Keratinocyte (primary cell): Measurements from ENCODE around the gene CYP2R1. TPM values are rescaled to one million over a fixed set of nuclear protein-coding genes. Genes with fewer than 3 reads are reported as not detected.

Experiments
- DNase-seq: peaks from one replicate; pipeline ENCODE4 v3.0.0-alpha.2; 2011; ENCODE audit warnings: low read depth, missing footprints, low spot score
- FAIRE-seq: peaks from 2 replicates; lab custom pipeline; 2011; peaks lifted over from hg19 to GRCh38; lab: Jason Lieb, UNC
- H2AFZ ChIP-seq: 2 replicates; pipeline ENCODE4 v1.6.0; 2012; ENCODE audit warnings: low read length, control low read depth, inconsistent platforms; ENCODE audit not compliant: control insufficient read depth
- H3K27ac ChIP-seq: 2 replicates; pipeline ENCODE4 v1.5.1; 2011; ENCODE audit warnings: low read length; ENCODE audit not compliant: control insufficient read depth, insufficient read depth
- H3K27me3 ChIP-seq: 3 replicates; pipeline ENCODE4 v1.6.0; 2011; ENCODE audit warnings: low read length; ENCODE audit not compliant: control insufficient read depth, insufficient read depth; ENCODE audit errors: extremely low read depth
- H3K36me3 ChIP-seq, 2 experiments: 2 replicates in 1 of 2; 3 replicates in 1 of 2; pipeline ENCODE4 v1.5.1; 2011; ENCODE audit warnings: low read length in 2 of 2, mild to moderate bottlenecking in 1 of 2; ENCODE audit not compliant: control insufficient read depth in 2 of 2, insufficient read depth in 2 of 2; ENCODE audit errors: extremely low read depth in 1 of 2
- H3K4me1 ChIP-seq: 3 replicates; pipeline ENCODE4 v1.5.1; 2011; ENCODE audit warnings: low read length; ENCODE audit not compliant: control insufficient read depth, insufficient read depth; ENCODE audit errors: extremely low read depth
- H3K4me2 ChIP-seq: 3 replicates; pipeline ENCODE4 v1.6.0; 2011; ENCODE audit warnings: low read depth, low read length; ENCODE audit not compliant: control insufficient read depth, insufficient read depth; ENCODE audit errors: extremely low read depth
- H3K4me3 ChIP-seq, 3 experiments: fragments of 200-600 bp in 1 of 3; sonication (generic) in 1 of 3; 2 replicates in 2 of 3; 3 replicates in 1 of 3; pipeline ENCODE4 v1.5.1; 2011 to 2016; ENCODE audit warnings: low read length in 3 of 3, mild to moderate bottlenecking in 3 of 3, control low read depth in 2 of 3, inconsistent platforms in 1 of 3, low read depth in 1 of 3, mixed read lengths in 1 of 3, mixed run types in 1 of 3, moderate library complexity in 1 of 3; ENCODE audit not compliant: control insufficient read depth in 2 of 3, insufficient read depth in 2 of 3; ENCODE audit errors: extremely low read depth in 1 of 3
- H3K79me2 ChIP-seq: 2 replicates; pipeline ENCODE4 v1.6.0; 2012; ENCODE audit warnings: low read length; ENCODE audit not compliant: control insufficient read depth, insufficient read depth
- H3K9ac ChIP-seq: 3 replicates; pipeline ENCODE4 v1.6.0; 2011; ENCODE audit warnings: low read length; ENCODE audit not compliant: control insufficient read depth, insufficient read depth; ENCODE audit errors: extremely low read depth
- H3K9me1 ChIP-seq: 3 replicates; pipeline ENCODE4 v1.6.0; 2011; ENCODE audit warnings: low read length; ENCODE audit not compliant: control insufficient read depth, insufficient read depth; ENCODE audit errors: extremely low read depth
- H3K9me3 ChIP-seq: 2 replicates; pipeline ENCODE4 v1.5.1; 2012; ENCODE audit warnings: low read depth, low read length; ENCODE audit not compliant: control insufficient read depth
- H4K20me1 ChIP-seq: 3 replicates; pipeline ENCODE4 v1.6.0; 2011; ENCODE audit warnings: low read length; ENCODE audit not compliant: control insufficient read depth, insufficient read depth; ENCODE audit errors: extremely low read depth
- EZH2 ChIP-seq: IDR thresholded peaks from one replicate; pipeline ENCODE4 v1.6.1; 2012; ENCODE audit warnings: inconsistent platforms, mild to moderate bottlenecking, low read length, moderate library complexity
- dilution Hi-C: fragments of 300-500 bp; cut with MboI; formaldehyde crosslinking; loops from one replicate; pipeline ENCODE4 v1.7.0; 2020; ENCODE audit warnings: low sequenced_read_pairs; ENCODE audit not compliant: extremely low pct_ligation_motif_present
- polyA plus RNA-seq, 5 experiments: library from polyadenylated mRNA; depleted of rRNA in 3 of 5; stranded (reverse) in 3 of 5; stranded (forward) in 1 of 5; unstranded in 1 of 5; fragments of >200 nt; gene quantifications; 1 replicate in 1 of 5; 2 replicates in 3 of 5; 3 replicates in 1 of 5; pipeline versions ENCODE4 v1.2.1 to v1.2.3, GENCODE V29; 2011 to 2012; ENCODE audit warnings: missing spikeins in 2 of 5, low read depth in 1 of 5, low replicate concordance in 1 of 5
- TF ChIP-seq, protein P1 (sequence below), 3 experiments: IDR thresholded peaks in 1 of 3; conservative IDR thresholded peaks in 1 of 3; optimal IDR thresholded peaks in 1 of 3; 2 replicates in 2 of 3; 3 replicates in 1 of 3; pipeline versions ENCODE3 to v1.5.1; 2011; ENCODE audit warnings: low read length in 3 of 3, mild to moderate bottlenecking in 3 of 3, moderate library complexity in 2 of 3, control low read depth in 1 of 3, inconsistent platforms in 1 of 3; ENCODE audit not compliant: insufficient read depth in 2 of 3; ENCODE audit errors: extremely low read depth in 1 of 3

Gene CYP2R1
- polyA plus RNA-seq, 1 donor (not counting 4 experiments of a cell fraction or from before 2014, with no cell fraction given), result 15.5 TPM

DNA sequence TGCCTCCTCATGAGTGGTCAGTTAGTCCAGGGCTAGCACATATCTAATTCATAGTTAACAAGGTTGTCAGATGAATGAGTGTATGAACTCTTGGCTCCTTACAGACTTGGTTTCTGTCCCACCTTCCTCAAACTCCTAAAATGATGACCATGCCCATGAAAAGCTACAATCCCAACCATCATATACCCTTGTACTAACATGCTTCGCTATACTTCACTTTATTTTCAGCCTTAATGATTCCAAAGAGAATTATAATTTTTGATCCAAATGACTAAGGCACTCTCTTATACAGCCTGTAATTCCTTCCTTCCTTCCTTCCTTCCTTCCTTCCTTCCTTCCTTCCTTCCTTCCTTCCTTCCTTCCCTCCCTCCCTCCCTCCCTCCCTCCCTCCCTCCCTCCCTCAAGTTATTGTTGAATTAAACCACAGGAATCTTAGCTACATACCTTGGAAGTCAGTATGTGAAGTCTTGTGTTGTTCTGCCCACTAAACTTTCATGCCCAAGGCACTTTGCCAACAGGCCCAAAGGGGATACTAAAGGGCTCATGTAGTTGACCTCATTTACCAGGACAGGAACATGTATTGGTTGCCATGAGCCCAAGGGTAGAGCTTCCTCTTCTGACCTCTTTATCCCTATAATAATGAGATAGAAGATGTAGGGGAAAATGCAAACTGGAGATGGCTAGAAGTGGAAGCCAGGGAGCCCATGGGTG lies 42.8 kb upstream of the CYP2R1 start:
- dilution Hi-C loops, result no loop called here
- no peak overlapping the region for H3K27ac ChIP-seq
- H3K9me1 ChIP-seq, result no peaks in the 10 kb centered on the region
- DNase-seq, result no peak
- no peaks in the 10 kb centered on the region for H4K20me1 ChIP-seq
- FAIRE-seq, result no peak
- no peak overlapping the region for H3K4me2 ChIP-seq
- H3K9me3 ChIP-seq, result no peaks in the 10 kb centered on the region
- H3K4me1 ChIP-seq, result no peaks in the 10 kb centered on the region
- H3K36me3 ChIP-seq, result no peaks in the 10 kb centered on the region
- H3K79me2 ChIP-seq, result no peaks in the 10 kb centered on the region
- no peak overlapping the region for H2AFZ ChIP-seq
- TF ChIP-seq, protein P1, sequence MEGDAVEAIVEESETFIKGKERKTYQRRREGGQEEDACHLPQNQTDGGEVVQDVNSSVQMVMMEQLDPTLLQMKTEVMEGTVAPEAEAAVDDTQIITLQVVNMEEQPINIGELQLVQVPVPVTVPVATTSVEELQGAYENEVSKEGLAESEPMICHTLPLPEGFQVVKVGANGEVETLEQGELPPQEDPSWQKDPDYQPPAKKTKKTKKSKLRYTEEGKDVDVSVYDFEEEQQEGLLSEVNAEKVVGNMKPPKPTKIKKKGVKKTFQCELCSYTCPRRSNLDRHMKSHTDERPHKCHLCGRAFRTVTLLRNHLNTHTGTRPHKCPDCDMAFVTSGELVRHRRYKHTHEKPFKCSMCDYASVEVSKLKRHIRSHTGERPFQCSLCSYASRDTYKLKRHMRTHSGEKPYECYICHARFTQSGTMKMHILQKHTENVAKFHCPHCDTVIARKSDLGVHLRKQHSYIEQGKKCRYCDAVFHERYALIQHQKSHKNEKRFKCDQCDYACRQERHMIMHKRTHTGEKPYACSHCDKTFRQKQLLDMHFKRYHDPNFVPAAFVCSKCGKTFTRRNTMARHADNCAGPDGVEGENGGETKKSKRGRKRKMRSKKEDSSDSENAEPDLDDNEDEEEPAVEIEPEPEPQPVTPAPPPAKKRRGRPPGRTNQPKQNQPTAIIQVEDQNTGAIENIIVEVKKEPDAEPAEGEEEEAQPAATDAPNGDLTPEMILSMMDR (optimal IDR thresholded peaks at IDR 0.05 in 1 of 3, IDR thresholded peaks at IDR 0.05 in 1 of 3, conservative IDR thresholded peaks at IDR 0.05 in 1 of 3; ENCODE audit: extremely low read depth in 1 of 3, insufficient read depth in 2 of 3, low read length in 3 of 3), result no peak
- TF ChIP-seq EZH2, result no peak
- H3K9ac ChIP-seq, result no peak overlapping the region
- no peaks in the 10 kb centered on the region for H3K27me3 ChIP-seq
- no peak overlapping the region for H3K4me3 ChIP-seq

- Histone ChIP-seq H3K9me1 (no peaks in the 10 kb centered on the region), H3K4me2 (no peak overlapping the region), H2AFZ (no peak overlapping the region), H3K9ac (no peak overlapping the region), H3K27ac (no peak overlapping the region), H3K79me2 (no peaks in the 10 kb centered on the region), H3K4me1 (no peaks in the 10 kb centered on the region), H4K20me1 (no peaks in the 10 kb centered on the region), H3K9me3 (peaks cover 2% of the 10 kb centered on the region), H3K36me3 (no peaks in the 10 kb centered on the region), H3K27me3 (no peaks in the 10 kb centered on the region), H3K4me3 (no peak overlapping the region)
- dilution Hi-C loops, result no loop called here
- TF ChIP-seq EZH2, result no peak
- TF ChIP-seq, protein P1 (optimal IDR thresholded peaks at IDR 0.05 in 1 of 3, IDR thresholded peaks at IDR 0.05 in 1 of 3, conservative IDR thresholded peaks at IDR 0.05 in 1 of 3; ENCODE audit: extremely low read depth in 1 of 3, insufficient read depth in 2 of 3, low read length in 3 of 3), result no peak
- FAIRE-seq (no peak), DNase-seq (no peak)
Observed at GRCh38 chr11:14932447-14932846, 40.4 kb upstream of the CYP2R1 start.
